Diencephalon (tissue), 1 donor: ENCODE results near the gene MYL7. TPM values are rescaled to one million over a fixed set of nuclear protein-coding genes. Genes with fewer than 3 reads are reported as not detected.

Experiments used
- small RNA-seq: library from RNA; depleted of rRNA; stranded (forward); fragments of <200 nt; gene quantifications from one replicate; pipeline ENCODE3, GENCODE V24; 2014
- total RNA-seq: library from RNA; depleted of rRNA; stranded (reverse); fragments of >200 nt; gene quantifications from one replicate; pipeline ENCODE4 v1.2.3, GENCODE V29; 2014

The MYL7 gene
- total RNA-seq: not detected

GRCh38 chr7:44141221-44141850 lies at the start of gene MYL7:
TSS of gene MYL7 (minus strand) at chr7:44141332. CDS start at chr7:44141305, 27 bp downstream.

GRCh38 chr7:44189286-44189992 lies 48.3 kb upstream of the MYL7 start, which contains the start of gene GCK:
TSS of gene GCK (minus strand) at chr7:44189439. CDS start at chr7:44188953, 486 bp downstream.

GRCh38 chr7:44123190-44124003 lies 17.7 kb downstream of the MYL7 start, which contains the start of gene POLD2:
TSS of gene POLD2 (minus strand) at chr7:44123548. CDS start at chr7:44122053, 1,495 bp downstream.

GRCh38 chr7:44103923-44104859 lies 36.9 kb downstream of the MYL7 start, which contains the start of gene AEBP1:
TSS of gene AEBP1 (plus strand) at chr7:44104345. CDS start at chr7:44104666, 321 bp downstream.

Small RNA genes lying within 50 kb of the gene (small RNA-seq; reads per million reads assigned to genes)
- gene RNA5SP230: not detected

Other genes with a start within 250 kb of the MYL7 start
- gene URGCP, start 234.7 kb downstream of the MYL7 start, total RNA-seq: 34.8 TPM
- gene UBE2D4, start 214.9 kb downstream of the MYL7 start, total RNA-seq: 14.3 TPM
- gene SPDYE1, start 143.4 kb downstream of the MYL7 start, total RNA-seq: not detected
- 56.1 TPM for gene DBNL, start 96.6 kb downstream of the MYL7 start, total RNA-seq
- 16.4 TPM for gene PGAM2, start 75.8 kb downstream of the MYL7 start, total RNA-seq
- gene POLM, start 58.8 kb downstream of the MYL7 start, total RNA-seq: 8.8 TPM
- gene AEBP1, start 37.0 kb downstream of the MYL7 start, total RNA-seq: 9.7 TPM
- 52.6 TPM for gene POLD2, start 17.8 kb downstream of the MYL7 start, total RNA-seq
- gene GCK, start 48.1 kb upstream of the MYL7 start, total RNA-seq: 13.8 TPM
- 74.3 TPM for gene YKT6, start 59.6 kb upstream of the MYL7 start, total RNA-seq
- gene CAMK2B, start 184.3 kb upstream of the MYL7 start, total RNA-seq: 112 TPM